Measurements from ENCODE around the gene CHCHD4. TPM values are rescaled to one million over a fixed set of nuclear protein-coding genes. Genes with fewer than 3 reads are reported as not detected.

The CHCHD4 gene
- total RNA-seq, 4 donors from 2014 or later: 10.7 to 17.7 (median 13.8) TPM

DNA sequence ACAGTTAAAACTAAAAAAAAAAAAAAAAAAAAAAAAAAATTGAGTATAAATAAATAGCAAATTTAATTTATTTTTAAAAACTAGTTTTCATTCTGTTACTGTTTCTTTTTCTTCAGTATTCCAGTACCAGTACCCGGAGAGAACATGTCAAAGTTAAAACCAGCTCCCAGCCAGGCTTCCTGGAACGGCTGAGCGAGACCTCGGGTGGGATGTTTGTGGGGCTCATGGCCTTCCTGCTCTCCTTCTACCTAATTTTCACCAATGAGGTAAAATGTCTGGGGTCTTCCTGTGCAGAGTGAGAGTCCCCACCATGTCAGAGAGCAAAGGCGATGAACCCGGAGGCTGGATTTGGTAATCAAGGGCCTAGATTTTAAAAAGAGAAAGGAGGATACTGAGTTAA, 4.6 kb upstream of the CHCHD4 start:
- H3K36me3 ChIP-seq: peaks cover 7 to 67% (median 21%) of the 10 kb centered on the region in 3 donors
- H3K27me3 ChIP-seq: no peaks in the 10 kb centered on the region
- no peak overlapping the region for H3K27ac ChIP-seq
- TF ChIP-seq EP300 (IDR thresholded peaks at IDR 0.05) (no peak), POLR2A (IDR thresholded peaks at IDR 0.05) (no peak)
- TF ChIP-seq, protein P1, sequence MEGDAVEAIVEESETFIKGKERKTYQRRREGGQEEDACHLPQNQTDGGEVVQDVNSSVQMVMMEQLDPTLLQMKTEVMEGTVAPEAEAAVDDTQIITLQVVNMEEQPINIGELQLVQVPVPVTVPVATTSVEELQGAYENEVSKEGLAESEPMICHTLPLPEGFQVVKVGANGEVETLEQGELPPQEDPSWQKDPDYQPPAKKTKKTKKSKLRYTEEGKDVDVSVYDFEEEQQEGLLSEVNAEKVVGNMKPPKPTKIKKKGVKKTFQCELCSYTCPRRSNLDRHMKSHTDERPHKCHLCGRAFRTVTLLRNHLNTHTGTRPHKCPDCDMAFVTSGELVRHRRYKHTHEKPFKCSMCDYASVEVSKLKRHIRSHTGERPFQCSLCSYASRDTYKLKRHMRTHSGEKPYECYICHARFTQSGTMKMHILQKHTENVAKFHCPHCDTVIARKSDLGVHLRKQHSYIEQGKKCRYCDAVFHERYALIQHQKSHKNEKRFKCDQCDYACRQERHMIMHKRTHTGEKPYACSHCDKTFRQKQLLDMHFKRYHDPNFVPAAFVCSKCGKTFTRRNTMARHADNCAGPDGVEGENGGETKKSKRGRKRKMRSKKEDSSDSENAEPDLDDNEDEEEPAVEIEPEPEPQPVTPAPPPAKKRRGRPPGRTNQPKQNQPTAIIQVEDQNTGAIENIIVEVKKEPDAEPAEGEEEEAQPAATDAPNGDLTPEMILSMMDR (IDR thresholded peaks at IDR 0.05): no peak
- H3K4me1 ChIP-seq: peaks cover 3 to 27% (median 19%) of the 10 kb centered on the region in 4 donors
- WGBS, 2 donors: 95 to 97% methylated on average over 6 of the region's 6 CpGs
- H3K9me3 ChIP-seq: no peaks in the 10 kb centered on the region
- no peak overlapping the region for H3K4me3 ChIP-seq
- DNase-seq (ENCODE audit: low spot score in 2 of 2): no peak

DNA sequence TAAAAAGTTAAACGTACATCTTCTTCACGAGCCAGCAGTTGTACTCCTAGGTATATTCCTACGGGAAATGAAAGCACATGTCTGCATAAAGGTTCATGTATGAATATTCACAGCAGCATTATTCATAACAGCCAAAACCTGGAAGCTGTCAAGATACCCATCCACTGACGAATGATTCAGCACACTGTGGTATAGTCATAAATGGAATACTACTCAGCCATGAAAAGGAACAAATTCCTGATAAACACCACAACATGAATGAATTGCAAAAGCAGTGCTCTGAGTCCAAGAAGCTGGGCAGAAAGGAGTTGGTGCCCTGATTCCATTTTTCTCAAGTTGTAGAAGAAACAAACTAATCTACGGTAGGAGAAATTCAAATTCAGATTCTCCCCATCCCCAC, 4.1 kb upstream of the CHCHD4 start:
- 94 to 95% methylated on average over 5 of the region's 5 CpGs for WGBS, 2 donors
- H3K4me3 ChIP-seq: no peak overlapping the region
- H3K27me3 ChIP-seq: no peaks in the 10 kb centered on the region
- no peak for TF ChIP-seq POLR2A (IDR thresholded peaks at IDR 0.05)
- no peak for TF ChIP-seq EP300 (IDR thresholded peaks at IDR 0.05)
- TF ChIP-seq, protein P1 (IDR thresholded peaks at IDR 0.05): no peak
- peaks cover 3 to 30% (median 22%) of the 10 kb centered on the region in 4 donors for H3K4me1 ChIP-seq
- H3K9me3 ChIP-seq: no peaks in the 10 kb centered on the region
- DNase-seq (ENCODE audit: low spot score in 2 of 2): no peak
- H3K36me3 ChIP-seq: peaks cover 7 to 61% (median 17%) of the 10 kb centered on the region in 3 donors
- no peak overlapping the region for H3K27ac ChIP-seq

GRCh38 chr3:14127516-14128161, 3.0 kb upstream of the CHCHD4 start:
- Histone ChIP-seq H3K4me1 (peaks cover 3 to 41% (median 27%) of the 10 kb centered on the region in 4 donors), H3K36me3 (peaks cover 2 to 50% (median 8%) of the 10 kb centered on the region in 3 donors), H3K27me3 (no peaks in the 10 kb centered on the region), H3K4me3 (no peak overlapping the region), H3K9me3 (no peaks in the 10 kb centered on the region), H3K27ac (peak overlapping the region in 2 of 4 donors; percentile 36 to 90)
- 88 to 89% methylated on average over 12 of the region's 12 CpGs for WGBS, 2 donors
- TF ChIP-seq EP300 (IDR thresholded peaks at IDR 0.05): no peak
- TF ChIP-seq POLR2A (IDR thresholded peaks at IDR 0.05): no peak
- TF ChIP-seq, protein P1 (IDR thresholded peaks at IDR 0.05): no peak
- DNase-seq (ENCODE audit: low spot score in 2 of 2): no peak

GRCh38 chr3:14126887-14127505, 2.3 kb upstream of the CHCHD4 start:
- Histone ChIP-seq H3K27ac (peak overlapping the region; percentile 54 to 98 (median 92)), H3K36me3 (peaks cover 0 to 49% (median 1%) of the 10 kb centered on the region in 3 donors), H3K9me3 (no peaks in the 10 kb centered on the region), H3K4me3 (peak overlapping the region in 1 of 4 donors; percentile 95), H3K4me1 (peaks cover 3 to 46% (median 27%) of the 10 kb centered on the region in 4 donors), H3K27me3 (no peaks in the 10 kb centered on the region)
- WGBS, 2 donors: 78% methylated on average over 5 of the region's 5 CpGs
- DNase-seq (ENCODE audit: low spot score in 2 of 2): no peak
- TF ChIP-seq POLR2A (IDR thresholded peaks at IDR 0.05) (no peak), EP300 (IDR thresholded peaks at IDR 0.05) (no peak)
- TF ChIP-seq, protein P1 (IDR thresholded peaks at IDR 0.05): no peak
